Measurements from ENCODE around the gene FOXS1. TPM values are rescaled to one million over a fixed set of nuclear protein-coding genes. Genes with fewer than 3 reads are reported as not detected.
A peak's percentile ranks its signal among the peaks of the same experiment; 100 is the strongest.
"Not testable (repeated sequence)": the region's sequence is repeated elsewhere in the genome, so short reads cannot be mapped to it uniquely, and the experiment has no call there.

FOXS1 gene
- total RNA-seq, 1 donor from 2014 or later: 0.20 TPM

- peak in 1 of 2 donors; percentile 11 for DNase-seq (ENCODE audit: low read depth in 2 of 2)
Observed at GRCh38 chr20:31840906-31841816, 4.2 kb downstream of the FOXS1 start.

DNA sequence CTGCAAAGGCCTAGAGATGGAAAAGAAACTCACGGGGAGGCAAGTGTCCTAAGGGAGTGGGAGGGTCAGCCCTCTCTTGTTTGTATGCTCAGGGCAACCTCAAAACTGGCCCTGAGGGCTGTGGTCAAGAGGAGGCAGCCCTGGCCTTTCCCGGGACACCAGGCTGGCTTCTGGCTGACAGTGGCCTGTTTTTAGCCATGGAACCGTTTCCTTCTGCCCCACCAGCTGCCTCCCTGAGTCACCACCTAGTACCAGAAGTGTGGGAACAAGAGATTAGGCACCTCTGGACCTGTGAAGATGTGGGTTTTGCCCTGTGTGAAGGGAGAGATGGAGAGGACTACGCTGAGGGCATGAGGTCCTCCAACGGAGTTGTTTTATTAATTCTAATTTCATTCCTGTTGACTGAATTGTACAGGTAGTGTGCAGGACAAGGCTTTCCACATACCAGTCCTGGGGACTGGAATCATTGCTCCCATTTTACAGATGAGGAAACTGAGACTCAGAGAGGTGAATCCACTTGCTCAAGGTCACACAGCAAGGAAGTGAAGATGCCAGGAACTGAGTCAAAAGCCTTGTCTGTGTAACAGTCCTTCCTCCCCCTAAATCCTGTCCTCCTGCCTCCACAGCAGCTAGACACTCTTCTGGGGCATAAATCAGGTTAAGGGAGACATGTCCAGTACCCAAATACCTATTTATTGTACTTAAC lies 5.5 kb downstream of the FOXS1 start:
- DNase-seq (ENCODE audit: low read depth in 2 of 2): peak in 1 of 2 donors; percentile 50

GRCh38 chr20:31838646-31839292 lies 6.6 kb downstream of the FOXS1 start:
- DNase-seq (ENCODE audit: low read depth in 2 of 2): peak; percentile 50 to 68

DNA sequence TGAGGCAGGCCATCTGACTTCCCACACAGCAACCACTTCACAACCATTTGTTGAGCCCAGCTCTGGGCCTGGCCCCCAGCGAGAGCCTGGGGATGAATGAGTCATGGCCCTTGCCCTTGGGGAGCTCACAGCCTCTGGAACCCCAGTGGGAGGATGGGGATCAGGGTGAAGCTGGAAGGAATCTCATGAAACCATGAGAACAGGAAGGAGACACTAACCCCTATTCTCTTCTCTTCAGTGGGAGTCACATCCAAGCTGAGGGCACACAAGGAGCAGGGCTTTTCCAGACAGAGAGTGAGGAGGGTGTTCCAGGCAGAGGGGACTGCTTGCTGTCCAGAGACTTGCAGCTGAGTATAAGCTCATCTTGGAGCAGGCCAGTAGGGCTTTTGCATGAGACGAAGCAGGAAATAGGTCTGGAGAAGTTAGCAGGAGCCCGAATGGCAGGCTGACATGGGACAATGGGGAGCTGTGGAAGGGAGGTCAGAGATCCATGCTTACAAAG lies 7.5 kb downstream of the FOXS1 start:
- peak in 1 of 2 donors; percentile 78 for DNase-seq (ENCODE audit: low read depth in 2 of 2)

GRCh38 chr20:31836853-31837608 lies 8.4 kb downstream of the FOXS1 start:
- peak in 1 of 2 donors; percentile 14 for DNase-seq (ENCODE audit: low read depth in 2 of 2)

- DNase-seq (ENCODE audit: low read depth in 2 of 2): peak; percentile 68 to 94
Observed at GRCh38 chr20:31835977-31836852, 9.2 kb downstream of the FOXS1 start.

- DNase-seq (ENCODE audit: low read depth in 2 of 2): no peak
Observed at GRCh38 chr20:31835554-31835953, 9.8 kb downstream of the FOXS1 start.

DNA sequence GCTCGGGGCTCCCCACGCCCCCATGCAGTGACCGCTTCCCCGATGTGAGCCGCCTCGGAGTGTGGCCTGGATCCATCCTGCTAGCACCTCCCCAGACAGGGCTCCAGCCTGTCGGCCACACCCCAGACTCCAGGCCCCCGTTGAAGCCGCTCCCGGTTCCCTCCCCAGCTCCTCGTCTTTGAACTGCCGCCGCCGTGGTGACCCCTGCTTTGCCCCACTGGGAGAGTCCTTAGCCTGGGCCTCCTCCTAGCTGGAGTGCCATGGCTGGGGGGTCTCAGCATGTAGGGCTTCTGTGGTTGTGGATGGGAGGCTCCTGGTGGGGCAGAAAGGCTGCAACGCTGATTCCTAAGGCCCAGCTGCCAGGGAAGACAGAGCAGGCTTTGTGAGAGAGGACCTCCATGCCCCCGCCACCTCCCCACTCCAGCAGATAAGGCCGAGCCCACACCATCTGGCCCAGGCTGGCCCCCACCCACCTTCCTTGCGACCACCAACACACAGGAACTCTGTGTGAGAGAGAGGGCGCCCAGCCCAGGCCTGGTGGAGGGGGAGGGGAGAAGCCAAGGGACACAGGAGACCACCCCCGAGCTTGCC lies 11.4 kb downstream of the FOXS1 start:
- DNase-seq (ENCODE audit: low read depth in 2 of 2): no peak

DNA sequence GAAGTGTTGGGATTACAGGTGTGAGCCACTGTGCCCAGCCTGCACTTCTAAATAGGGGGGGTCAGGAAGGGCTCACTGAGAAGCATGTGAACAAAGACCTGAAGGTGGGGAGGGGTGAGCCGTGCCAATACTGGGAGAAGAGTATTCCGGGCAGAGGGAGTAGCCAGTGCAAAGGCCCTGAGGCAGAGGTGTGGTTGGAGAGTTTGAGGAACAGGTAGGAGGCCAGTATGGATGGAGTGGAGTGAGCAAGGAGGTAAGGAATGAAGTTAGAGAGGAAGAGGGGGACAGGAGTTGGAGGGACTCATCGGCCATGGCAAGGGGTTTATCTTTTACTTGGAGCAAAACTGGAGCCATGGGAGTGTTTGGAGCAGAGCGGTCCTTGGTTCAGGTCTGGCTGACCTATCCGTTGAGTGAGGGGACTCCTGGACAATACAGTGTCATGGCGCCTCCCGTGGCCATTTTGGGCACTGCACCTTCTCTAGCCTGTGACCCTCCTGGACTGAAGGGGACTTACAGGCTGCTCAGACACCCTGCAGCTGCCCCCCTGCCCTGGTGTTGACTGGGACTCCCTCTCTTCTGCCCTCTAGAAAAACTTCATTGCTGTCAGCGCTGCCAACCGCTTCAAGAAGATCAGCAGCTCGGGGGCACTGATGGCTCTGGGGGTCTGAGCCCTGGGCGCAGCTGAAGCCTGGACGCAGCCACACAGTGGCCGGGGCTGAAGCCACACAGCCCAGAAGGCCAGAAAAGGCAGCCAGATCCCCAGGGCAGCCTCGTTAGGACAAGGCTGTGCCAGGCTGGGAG lies 12.1 kb downstream of the FOXS1 start:
- DNase-seq (ENCODE audit: low read depth in 2 of 2): peak; percentile 50 to 69

GRCh38 chr20:31831771-31832306 lies 13.6 kb downstream of the FOXS1 start:
- DNase-seq (ENCODE audit: low read depth in 2 of 2): no peak

DNA sequence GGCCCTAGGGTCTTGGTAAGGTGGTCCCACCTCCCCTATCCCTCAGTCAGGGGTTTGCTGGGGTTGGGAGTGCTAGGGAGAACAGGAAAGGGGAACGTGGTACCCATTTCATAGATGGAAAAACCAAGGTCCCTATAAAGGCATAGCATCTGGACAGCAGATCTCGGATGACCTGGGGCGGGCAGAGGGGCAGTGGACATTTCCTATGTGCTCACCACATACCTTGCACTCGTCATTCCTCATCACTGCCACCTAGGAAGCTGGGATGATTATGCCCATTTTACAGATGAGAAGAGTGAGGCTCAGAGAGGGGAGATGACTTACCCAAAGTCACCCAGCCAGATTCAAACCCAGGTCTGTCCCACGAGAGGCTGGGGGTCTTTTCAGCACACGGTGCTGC lies 14.2 kb downstream of the FOXS1 start:
- DNase-seq (ENCODE audit: low read depth in 2 of 2): no peak

- no peak for DNase-seq (ENCODE audit: low read depth in 2 of 2)
Observed at GRCh38 chr20:31830406-31830981, 14.9 kb downstream of the FOXS1 start.

DNA sequence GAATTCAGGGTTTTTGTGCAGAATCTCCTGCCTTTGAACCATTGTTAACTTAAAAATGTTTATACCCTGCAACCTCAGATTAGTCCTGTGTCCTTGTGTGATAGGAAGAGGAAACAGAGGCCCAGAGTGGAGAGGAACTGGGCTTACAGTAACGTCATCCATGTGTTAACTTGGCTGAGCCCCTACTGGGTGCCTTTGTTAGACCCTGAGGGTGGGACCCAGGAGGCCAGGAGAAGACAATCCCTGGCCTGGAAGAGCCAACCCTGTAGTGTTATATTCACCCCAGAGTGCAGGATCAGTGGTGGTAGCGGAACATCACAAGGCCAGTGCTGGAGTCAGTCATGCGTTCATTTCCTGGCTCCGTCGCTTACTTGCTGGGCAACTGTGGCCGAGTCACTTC lies 15.7 kb downstream of the FOXS1 start:
- peak; percentile 48 to 56 for DNase-seq (ENCODE audit: low read depth in 2 of 2)

DNA sequence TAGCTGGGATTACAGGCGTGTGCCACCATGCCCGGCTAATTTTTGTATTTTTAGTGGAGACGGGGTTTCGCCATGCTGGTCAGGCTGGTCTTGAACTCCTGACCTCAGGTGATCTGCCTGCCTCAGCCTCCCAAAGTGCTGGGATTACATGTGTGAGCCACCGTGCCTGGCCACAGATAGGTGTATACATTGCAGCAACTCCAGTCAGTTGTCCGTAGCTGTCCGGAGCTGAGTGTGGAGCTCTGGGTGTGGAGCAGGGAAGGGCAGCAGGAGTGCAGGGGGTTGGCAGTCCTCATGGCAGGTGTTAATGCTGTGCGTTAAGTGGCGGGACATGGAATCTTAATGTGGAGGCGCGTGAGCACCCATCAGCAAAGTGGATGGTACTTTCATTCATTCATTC lies 17.4 kb downstream of the FOXS1 start:
- DNase-seq (ENCODE audit: low read depth in 2 of 2): not testable (repeated sequence)

DNA sequence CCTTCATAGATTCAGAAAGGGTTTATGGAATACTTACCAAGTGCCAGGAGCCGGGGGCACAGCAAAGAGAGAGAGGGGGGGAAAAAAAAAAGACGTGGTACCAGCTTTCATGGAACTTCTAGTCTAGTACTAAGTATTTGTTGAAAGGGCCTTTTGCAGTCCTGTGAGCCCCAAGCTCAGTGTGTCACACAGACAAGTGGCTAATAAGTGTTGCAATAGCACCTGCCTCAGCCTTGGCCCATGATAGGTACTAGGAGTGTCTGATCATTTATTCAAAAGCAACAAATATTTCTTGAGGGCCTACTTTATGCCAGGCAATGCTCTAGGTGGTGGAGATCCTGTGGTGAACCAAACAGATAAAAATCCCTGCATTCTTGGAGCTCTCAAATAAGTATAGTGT lies 18.3 kb downstream of the FOXS1 start:
- no peak for DNase-seq (ENCODE audit: low read depth in 2 of 2)

GRCh38 chr20:31826074-31826473 lies 19.3 kb downstream of the FOXS1 start:
- no peak for DNase-seq (ENCODE audit: low read depth in 2 of 2)

GRCh38 chr20:31824554-31825313 lies 20.7 kb downstream of the FOXS1 start:
- peak in 1 of 2 donors; percentile 31 for DNase-seq (ENCODE audit: low read depth in 2 of 2)

GRCh38 chr20:31824125-31824485 lies 21.3 kb downstream of the FOXS1 start:
- no peak for DNase-seq (ENCODE audit: low read depth in 2 of 2)

Data from lung microvascular endothelial cell (primary cell).